A549 (cell line): Measurements from ENCODE around the gene RGS6. TPM values are rescaled to one million over a fixed set of nuclear protein-coding genes. Genes with fewer than 3 reads are reported as not detected.

Experiments
- ATAC-seq, 2 experiments: fragments of 200-7000 bp in 1 of 2; fragments of >200 bp in 1 of 2; cut with Nextera tagmentation in 1 of 2; cut with Tn5 transposase in 1 of 2; 3 replicates each; pipeline versions ENCODE4 v1.8.0 to v1.9.1; 2018 to 2020; ENCODE audit warnings: mild to moderate bottlenecking in 1 of 2, moderate library complexity in 1 of 2
- CTCF ChIA-PET: fragments of 300-600 bp; sonication (Branson Sonifier 250); formaldehyde crosslinking; extraction: SDS; loops from one replicate; lab custom pipeline; 2021; ENCODE audit warnings: antibody characterized with exemption, inconsistent platforms; lab: Yijun Ruan, JAX
- POLR2A ChIA-PET: fragments of 350-600 bp; formaldehyde crosslinking; extraction: SDS; loops from one replicate; lab custom pipeline; 2021; ENCODE audit warnings: antibody characterized with exemption, inconsistent platforms; lab: Yijun Ruan, JAX
- DNase-seq, 2 experiments: peaks; one replicate each; pipeline versions ENCODE4 v3.0.0 to v3.0.0-alpha.2; 2011 to 2016; ENCODE audit warnings: low read depth in 1 of 2, low spot score in 1 of 2
- FAIRE-seq: peaks from 2 replicates; lab custom pipeline; 2011; peaks lifted over from hg19 to GRCh38; lab: Jason Lieb, UNC
- H3K27ac ChIP-seq, 2 experiments: fragments of >200 bp; sonication (Bioruptor Twin); formaldehyde crosslinking; 3 replicates each; pipeline ENCODE4 v1.5.1; 2016 to 2017
- H3K4me1 ChIP-seq: fragments of >200 bp; sonication (Bioruptor Twin); formaldehyde crosslinking; 3 replicates; pipeline ENCODE4 v1.6.1; 2016
- H3K4me2 ChIP-seq: fragments of >200 bp; sonication (Bioruptor Twin); formaldehyde crosslinking; 3 replicates; pipeline ENCODE4 v1.6.1; 2016
- H3K4me3 ChIP-seq: fragments of >200 bp; sonication (Bioruptor Twin); formaldehyde crosslinking; 3 replicates; pipeline ENCODE4 v1.5.1; 2016
- H3K9me3 ChIP-seq: fragments of >200 bp; sonication (Bioruptor Twin); formaldehyde crosslinking; 3 replicates; pipeline ENCODE4 v1.6.1; 2016
- BHLHE40 ChIP-seq: IDR thresholded peaks from 2 replicates; pipeline ENCODE4 v1.6.1; 2012; ENCODE audit warnings: low read depth, low read length, inconsistent platforms
- CBX2 ChIP-seq: fragments of 200-600 bp; sonication (generic); IDR thresholded peaks from 2 replicates; pipeline ENCODE4 v1.6.1; 2016; ENCODE audit warnings: low read depth, mild to moderate bottlenecking, borderline replicate concordance
- EHF ChIP-seq: fragments of 250-450 bp; sonication (Bioruptor Pico); IDR thresholded peaks from 2 replicates; pipeline ENCODE4 v1.5.0; 2020; ENCODE audit warnings: mild to moderate bottlenecking
- EHMT2 ChIP-seq: fragments of 200-600 bp; sonication (generic); IDR thresholded peaks from 2 replicates; pipeline ENCODE4 v1.6.1; 2016; ENCODE audit warnings: antibody characterized with exemption, low read depth, mild to moderate bottlenecking, moderate library complexity
- EP300 ChIP-seq, 2 experiments: fragments of >200 bp; sonication (Bioruptor Twin); formaldehyde crosslinking; IDR thresholded peaks; 2 replicates in 1 of 2; 3 replicates in 1 of 2; pipeline ENCODE4 v1.6.1; 2016 to 2017
- ESRRA ChIP-seq: fragments of 150-350 bp; IDR thresholded peaks from 2 replicates; pipeline ENCODE4 v1.6.1; 2014; ENCODE audit warnings: mild to moderate bottlenecking, low read length, borderline replicate concordance
- FOSB ChIP-seq: fragments of 250-450 bp; sonication (Bioruptor Pico); IDR thresholded peaks from 2 replicates; pipeline ENCODE4 v1.5.0; 2020; ENCODE audit warnings: mild to moderate bottlenecking, moderate library complexity
- FOSL2 ChIP-seq, 2 experiments: fragments of 450-650 bp in 1 of 2; fragments of >200 bp in 1 of 2; sonication (Bioruptor Twin) in 1 of 2; formaldehyde crosslinking; IDR thresholded peaks; 2 replicates each; pipeline versions ENCODE4 v1.5.0 to v1.6.1; 2016 to 2020; ENCODE audit warnings: mild to moderate bottlenecking in 1 of 2, moderate library complexity in 1 of 2
- GATA3 ChIP-seq: IDR thresholded peaks from 2 replicates; pipeline ENCODE4 v1.6.1; 2012; ENCODE audit warnings: borderline replicate concordance
- HOXA7 ChIP-seq: fragments of 250-450 bp; sonication (Bioruptor Pico); IDR thresholded peaks from 2 replicates; pipeline ENCODE4 v1.5.0; 2020; ENCODE audit warnings: mild to moderate bottlenecking, moderate library complexity
- HOXB13 ChIP-seq: fragments of 250-450 bp; sonication (Bioruptor Pico); IDR thresholded peaks from 2 replicates; pipeline ENCODE4 v1.5.0; 2020; ENCODE audit warnings: low read depth, mild to moderate bottlenecking, moderate library complexity
- MAFK ChIP-seq: fragments of 450-650 bp; IDR thresholded peaks from 2 replicates; pipeline ENCODE4 v1.6.1; 2014; ENCODE audit not compliant: partially characterized antibody
- MYC ChIP-seq: IDR thresholded peaks from 2 replicates; pipeline ENCODE4 v1.6.1; 2012; ENCODE audit warnings: mild to moderate bottlenecking, inconsistent platforms, low read length, improper control_type of control experiment, borderline replicate concordance
- NR3C1 ChIP-seq: fragments of >200 bp; sonication (Bioruptor Twin); formaldehyde crosslinking; IDR thresholded peaks from 3 replicates; pipeline ENCODE4 v1.6.1; 2017
- POLR2A ChIP-seq: IDR thresholded peaks from 2 replicates; pipeline ENCODE4 v1.6.1; 2012; ENCODE audit warnings: mild to moderate bottlenecking, low read length
- RNF2 ChIP-seq: fragments of 200-600 bp; sonication (generic); IDR thresholded peaks from 2 replicates; pipeline ENCODE4 v1.6.1; 2016; ENCODE audit warnings: low read depth, mild to moderate bottlenecking, antibody characterized with exemption, moderate library complexity, borderline replicate concordance
- SREBF2 ChIP-seq: fragments of 450-650 bp; IDR thresholded peaks from 2 replicates; pipeline ENCODE4 v1.6.1; 2014; ENCODE audit warnings: mild to moderate bottlenecking, moderate library complexity
- TP53 ChIP-seq: fragments of 250-450 bp; sonication (Bioruptor Pico); IDR thresholded peaks from 2 replicates; pipeline ENCODE4 v1.5.0; 2021; ENCODE audit warnings: mild to moderate bottlenecking, moderate library complexity
- ZFP36 ChIP-seq: fragments of 450-650 bp; IDR thresholded peaks from 2 replicates; pipeline ENCODE4 v1.6.1; 2014; ENCODE audit warnings: borderline replicate concordance; ENCODE audit not compliant: partially characterized antibody
- ZSCAN20 ChIP-seq: fragments of 250-450 bp; sonication (Bioruptor Pico); IDR thresholded peaks from 2 replicates; pipeline ENCODE4 v1.8.0; 2022; ENCODE audit warnings: mild to moderate bottlenecking, moderate library complexity
- WGBS: methylation state at CpG from one replicate; pipeline ENCODE4 v1.1.6; 2017; ENCODE audit errors: missing lambda C conversion rate; 5-methylcytosine and 5-hydroxymethylcytosine counted together
- polyA plus RNA-seq, 4 experiments: library from polyadenylated mRNA; depleted of rRNA in 3 of 4; stranded (reverse); fragments of >200 nt; fragmentation: RNase III in 1 of 4; extraction: RNeasy Plus Mini Kit Qiagen cat#74134 plus additional on column Dnase treatment in 1 of 4; gene quantifications; 2 replicates in 3 of 4; 3 replicates in 1 of 4; pipeline ENCODE4 v1.2.3, GENCODE V29; 2011 to 2017
- TF ChIP-seq, protein P1 (sequence below): fragments of >200 bp; sonication (Bioruptor Twin); formaldehyde crosslinking; IDR thresholded peaks from 3 replicates; pipeline ENCODE4 v1.6.1; 2016
- TF ChIP-seq, protein P2 (sequence below): fragments of 250-450 bp; sonication (Bioruptor Pico); IDR thresholded peaks from 2 replicates; pipeline ENCODE4 v1.5.0; 2020; ENCODE audit warnings: low read depth, mild to moderate bottlenecking, moderate library complexity
- TF ChIP-seq, protein P3 (sequence below): fragments of >200 bp; sonication (Bioruptor Twin); formaldehyde crosslinking; IDR thresholded peaks from 2 replicates; pipeline ENCODE4 v1.6.1; 2016
- TF ChIP-seq, protein P4 (sequence below): fragments of 200-600 bp; sonication (generic); IDR thresholded peaks from 2 replicates; pipeline ENCODE4 v1.6.1; 2016; ENCODE audit warnings: antibody characterized with exemption, mild to moderate bottlenecking, moderate library complexity
- TF ChIP-seq, protein P5 (sequence below): IDR thresholded peaks from 2 replicates; pipeline ENCODE4 v1.6.1; 2012
- TF ChIP-seq, protein P6 (sequence below): fragments of 450-650 bp; IDR thresholded peaks from 2 replicates; pipeline ENCODE4 v1.6.1; 2014; ENCODE audit warnings: antibody characterized with exemption

RGS6 gene
- polyA plus RNA-seq, 2 of the 4 experiments (the other 2 are of a cell fraction) = not detected

DNA sequence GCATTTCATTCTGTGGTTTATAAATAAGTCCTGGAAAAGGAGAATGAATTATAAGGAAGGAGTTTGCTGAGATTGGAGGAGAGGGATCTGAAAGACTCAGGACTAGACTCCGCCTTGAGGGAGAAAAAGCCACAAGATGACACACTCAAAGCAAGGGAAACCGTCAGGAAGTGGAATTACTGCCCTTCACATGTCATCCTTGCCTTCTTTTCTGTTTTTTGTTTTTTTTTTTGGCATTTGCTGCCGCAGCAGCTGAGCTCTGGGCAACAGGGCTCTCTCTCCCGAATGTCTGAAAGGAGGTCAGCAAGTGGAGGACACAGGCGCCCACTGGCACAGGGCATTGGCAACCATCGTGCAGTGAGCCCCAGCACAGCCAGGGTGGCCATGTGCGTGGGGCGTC is 616.8 kb downstream of the RGS6 start:
- CTCF ChIA-PET = interaction anchor here (0.9 to 1.2 kb wide), 2 partner anchors 11 to 356 kb away, joined by 3 read pairs; no protein-coding TSS in a partner anchor

DNA sequence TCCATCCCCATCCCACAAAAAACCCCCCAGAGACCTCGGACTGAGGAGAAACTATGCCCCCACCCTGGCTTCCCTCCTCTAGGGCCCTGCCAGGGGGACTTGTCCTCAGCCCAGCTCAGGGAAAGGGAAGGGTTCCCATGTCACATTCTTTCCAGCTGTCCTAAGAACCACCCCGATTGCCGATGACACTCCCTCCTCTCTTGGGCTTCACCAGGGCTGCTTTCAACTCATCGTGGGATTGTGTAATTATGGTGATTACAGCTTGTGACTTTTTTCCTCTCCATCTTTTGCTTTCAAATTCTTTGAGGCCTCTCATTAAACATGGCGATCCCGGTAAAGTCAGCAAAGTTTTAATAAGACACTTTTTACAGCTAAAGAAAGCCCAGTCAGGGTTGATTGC is 617.6 kb downstream of the RGS6 start:
- DNase-seq = no peak
- H3K4me1 ChIP-seq = no peaks in the 10 kb centered on the region
- POLR2A ChIA-PET = no interaction called here
- H3K4me3 ChIP-seq = no peak overlapping the region
- H3K9me3 ChIP-seq = no peaks in the 10 kb centered on the region
- no peak overlapping the region for H3K4me2 ChIP-seq
- TF ChIP-seq HOXA7 (CRISPR knock-in tag) (no peak), EHF (no peak), EP300 (IDR thresholded peaks at IDR 0.05) (no peak), TP53 (CRISPR knock-in tag) (no peak), BHLHE40 (no peak), EHMT2 (no peak), HOXB13 (CRISPR knock-in tag) (no peak), MAFK (no peak), ZFP36 (no peak), POLR2A (no peak), FOSB (CRISPR knock-in tag) (no peak)
- TF ChIP-seq, protein P1, sequence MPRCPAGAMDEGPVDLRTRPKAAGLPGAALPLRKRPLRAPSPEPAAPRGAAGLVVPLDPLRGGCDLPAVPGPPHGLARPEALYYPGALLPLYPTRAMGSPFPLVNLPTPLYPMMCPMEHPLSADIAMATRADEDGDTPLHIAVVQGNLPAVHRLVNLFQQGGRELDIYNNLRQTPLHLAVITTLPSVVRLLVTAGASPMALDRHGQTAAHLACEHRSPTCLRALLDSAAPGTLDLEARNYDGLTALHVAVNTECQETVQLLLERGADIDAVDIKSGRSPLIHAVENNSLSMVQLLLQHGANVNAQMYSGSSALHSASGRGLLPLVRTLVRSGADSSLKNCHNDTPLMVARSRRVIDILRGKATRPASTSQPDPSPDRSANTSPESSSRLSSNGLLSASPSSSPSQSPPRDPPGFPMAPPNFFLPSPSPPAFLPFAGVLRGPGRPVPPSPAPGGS = no peak
- TF ChIP-seq, protein P2, sequence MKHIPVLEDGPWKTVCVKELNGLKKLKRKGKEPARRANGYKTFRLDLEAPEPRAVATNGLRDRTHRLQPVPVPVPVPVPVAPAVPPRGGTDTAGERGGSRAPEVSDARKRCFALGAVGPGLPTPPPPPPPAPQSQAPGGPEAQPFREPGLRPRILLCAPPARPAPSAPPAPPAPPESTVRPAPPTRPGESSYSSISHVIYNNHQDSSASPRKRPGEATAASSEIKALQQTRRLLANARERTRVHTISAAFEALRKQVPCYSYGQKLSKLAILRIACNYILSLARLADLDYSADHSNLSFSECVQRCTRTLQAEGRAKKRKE (CRISPR knock-in tag) = no peak
- TF ChIP-seq, protein P3, sequence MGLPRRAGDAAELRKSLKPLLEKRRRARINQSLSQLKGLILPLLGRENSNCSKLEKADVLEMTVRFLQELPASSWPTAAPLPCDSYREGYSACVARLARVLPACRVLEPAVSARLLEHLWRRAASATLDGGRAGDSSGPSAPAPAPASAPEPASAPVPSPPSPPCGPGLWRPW = no peak
- TF ChIP-seq, all 56 proteins: peak for 0
- no peak overlapping the region for H3K27ac ChIP-seq
- FAIRE-seq (no peak), ATAC-seq (no peak)
- WGBS = 59% methylated on average over 6 of the region's 6 CpGs
- CTCF ChIA-PET = interaction anchor here (0.6 to 2.2 kb wide), 4 partner anchors 9 to 399 kb away, joined by 3 to 10 read pairs (median 4); no protein-coding TSS in a partner anchor

More for the DNA sequence above, 616.8 kb downstream of the RGS6 start:
- TF ChIP-seq ESRRA (no peak), FOSB (CRISPR knock-in tag) (no peak), HOXB13 (CRISPR knock-in tag) (no peak), SREBF2 (no peak), FOSL2 (IDR thresholded peaks at IDR 0.05) (no peak), FOSL2 (CRISPR knock-in tag; IDR thresholded peaks at IDR 0.05) (no peak), GATA3 (no peak)
- Histone ChIP-seq H3K4me3 (no peak overlapping the region), H3K4me1 (no peaks in the 10 kb centered on the region), H3K4me2 (no peak overlapping the region), H3K27ac (no peak overlapping the region), H3K9me3 (no peaks in the 10 kb centered on the region)
- 46% methylated on average over 8 of the region's 8 CpGs for WGBS
- POLR2A ChIA-PET = no interaction called here
- no peak for ATAC-seq
- FAIRE-seq = no peak
- no peak for DNase-seq

DNA sequence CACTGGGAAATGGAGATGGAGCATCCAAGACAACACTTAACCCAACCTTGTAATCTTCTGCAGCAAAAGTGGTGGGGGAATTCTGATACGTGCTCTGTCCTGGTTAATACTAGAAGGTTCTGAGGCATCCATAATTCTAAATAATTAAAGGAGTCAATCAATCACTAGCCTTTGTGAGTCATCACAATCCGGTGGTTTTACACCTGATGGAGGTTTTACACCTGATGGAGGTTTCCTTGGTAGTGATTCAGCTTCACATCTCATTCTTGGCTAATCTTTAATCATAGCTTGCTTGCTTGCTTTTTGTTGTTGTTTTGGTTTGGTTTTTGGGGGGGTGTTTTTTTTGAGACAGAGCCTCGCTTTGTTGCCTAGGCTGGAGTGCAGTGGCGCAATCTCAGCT is 618.3 kb downstream of the RGS6 start:
- Histone ChIP-seq H3K9me3 (no peaks in the 10 kb centered on the region), H3K4me1 (no peaks in the 10 kb centered on the region), H3K27ac (no peak overlapping the region), H3K4me3 (no peak overlapping the region), H3K4me2 (no peak overlapping the region)
- no peak for ATAC-seq
- ChIA-PET CTCF (interaction anchor here (1.2 to 2.2 kb wide), 3 partner anchors 9 to 354 kb away, joined by 3 to 10 read pairs (median 4); no protein-coding TSS in a partner anchor), POLR2A (no interaction called here)
- no peak for FAIRE-seq
- WGBS = 49% methylated on average over 4 of the region's 4 CpGs
- no peak for DNase-seq
- TF ChIP-seq, protein P4, sequence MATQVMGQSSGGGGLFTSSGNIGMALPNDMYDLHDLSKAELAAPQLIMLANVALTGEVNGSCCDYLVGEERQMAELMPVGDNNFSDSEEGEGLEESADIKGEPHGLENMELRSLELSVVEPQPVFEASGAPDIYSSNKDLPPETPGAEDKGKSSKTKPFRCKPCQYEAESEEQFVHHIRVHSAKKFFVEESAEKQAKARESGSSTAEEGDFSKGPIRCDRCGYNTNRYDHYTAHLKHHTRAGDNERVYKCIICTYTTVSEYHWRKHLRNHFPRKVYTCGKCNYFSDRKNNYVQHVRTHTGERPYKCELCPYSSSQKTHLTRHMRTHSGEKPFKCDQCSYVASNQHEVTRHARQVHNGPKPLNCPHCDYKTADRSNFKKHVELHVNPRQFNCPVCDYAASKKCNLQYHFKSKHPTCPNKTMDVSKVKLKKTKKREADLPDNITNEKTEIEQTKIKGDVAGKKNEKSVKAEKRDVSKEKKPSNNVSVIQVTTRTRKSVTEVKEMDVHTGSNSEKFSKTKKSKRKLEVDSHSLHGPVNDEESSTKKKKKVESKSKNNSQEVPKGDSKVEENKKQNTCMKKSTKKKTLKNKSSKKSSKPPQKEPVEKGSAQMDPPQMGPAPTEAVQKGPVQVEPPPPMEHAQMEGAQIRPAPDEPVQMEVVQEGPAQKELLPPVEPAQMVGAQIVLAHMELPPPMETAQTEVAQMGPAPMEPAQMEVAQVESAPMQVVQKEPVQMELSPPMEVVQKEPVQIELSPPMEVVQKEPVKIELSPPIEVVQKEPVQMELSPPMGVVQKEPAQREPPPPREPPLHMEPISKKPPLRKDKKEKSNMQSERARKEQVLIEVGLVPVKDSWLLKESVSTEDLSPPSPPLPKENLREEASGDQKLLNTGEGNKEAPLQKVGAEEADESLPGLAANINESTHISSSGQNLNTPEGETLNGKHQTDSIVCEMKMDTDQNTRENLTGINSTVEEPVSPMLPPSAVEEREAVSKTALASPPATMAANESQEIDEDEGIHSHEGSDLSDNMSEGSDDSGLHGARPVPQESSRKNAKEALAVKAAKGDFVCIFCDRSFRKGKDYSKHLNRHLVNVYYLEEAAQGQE = no peak
- TF ChIP-seq RNF2 (no peak), SREBF2 (no peak), NR3C1 (no peak), CBX2 (no peak), EP300 (IDR thresholded peaks at IDR 0.05) (no peak), ZSCAN20 (CRISPR knock-in tag) (no peak), EHF (no peak), MYC (no peak)
- TF ChIP-seq, protein P5, sequence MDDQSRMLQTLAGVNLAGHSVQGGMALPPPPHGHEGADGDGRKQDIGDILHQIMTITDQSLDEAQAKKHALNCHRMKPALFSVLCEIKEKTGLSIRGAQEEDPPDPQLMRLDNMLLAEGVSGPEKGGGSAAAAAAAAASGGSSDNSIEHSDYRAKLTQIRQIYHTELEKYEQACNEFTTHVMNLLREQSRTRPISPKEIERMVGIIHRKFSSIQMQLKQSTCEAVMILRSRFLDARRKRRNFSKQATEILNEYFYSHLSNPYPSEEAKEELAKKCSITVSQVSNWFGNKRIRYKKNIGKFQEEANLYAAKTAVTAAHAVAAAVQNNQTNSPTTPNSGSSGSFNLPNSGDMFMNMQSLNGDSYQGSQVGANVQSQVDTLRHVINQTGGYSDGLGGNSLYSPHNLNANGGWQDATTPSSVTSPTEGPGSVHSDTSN = no peak
- TF ChIP-seq, protein P6, sequence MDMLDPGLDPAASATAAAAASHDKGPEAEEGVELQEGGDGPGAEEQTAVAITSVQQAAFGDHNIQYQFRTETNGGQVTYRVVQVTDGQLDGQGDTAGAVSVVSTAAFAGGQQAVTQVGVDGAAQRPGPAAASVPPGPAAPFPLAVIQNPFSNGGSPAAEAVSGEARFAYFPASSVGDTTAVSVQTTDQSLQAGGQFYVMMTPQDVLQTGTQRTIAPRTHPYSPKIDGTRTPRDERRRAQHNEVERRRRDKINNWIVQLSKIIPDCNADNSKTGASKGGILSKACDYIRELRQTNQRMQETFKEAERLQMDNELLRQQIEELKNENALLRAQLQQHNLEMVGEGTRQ = no peak
